HG03439 (cell line): Measurements from ENCODE around the gene PRRT1.

ENCODE experiments used
- ATAC-seq: cut with Tn5 transposase; IDR thresholded peaks from one replicate; pipeline ENCODE4 v1.9.1; 2021; ENCODE audit warnings: mild to moderate bottlenecking, moderate library complexity; ENCODE audit not compliant: unreplicated experiment

Gene PRRT1

GRCh38 chr6:32175711-32176475 is 24.2 kb upstream of the PRRT1 start, which contains the start of gene AGPAT1:
Gene AGPAT1 (minus strand): TSS chr6:32176084. CDS start chr6:32171496, 4,588 bp downstream.
- no peak for ATAC-seq

DNA sequence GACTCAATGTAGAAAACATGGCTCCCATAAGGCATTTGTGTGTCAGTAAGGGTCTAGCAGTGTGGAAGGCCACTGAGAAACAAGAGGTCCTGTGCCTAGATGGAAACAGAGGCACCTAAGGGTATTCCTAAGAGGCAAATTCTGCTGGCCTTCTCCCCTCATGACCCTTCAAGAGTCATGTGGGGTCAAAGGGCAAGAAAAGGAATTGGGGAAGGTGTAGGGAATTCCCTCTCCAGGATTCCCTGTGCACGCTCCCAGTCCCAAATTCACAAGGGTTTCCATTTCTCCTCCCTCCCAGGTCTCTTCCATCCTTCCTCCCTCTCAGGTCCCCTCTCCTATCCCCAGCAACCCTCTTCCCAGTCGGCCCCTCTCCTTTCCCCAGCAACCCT is 23.6 kb upstream of the PRRT1 start:
- ATAC-seq = no peak

DNA sequence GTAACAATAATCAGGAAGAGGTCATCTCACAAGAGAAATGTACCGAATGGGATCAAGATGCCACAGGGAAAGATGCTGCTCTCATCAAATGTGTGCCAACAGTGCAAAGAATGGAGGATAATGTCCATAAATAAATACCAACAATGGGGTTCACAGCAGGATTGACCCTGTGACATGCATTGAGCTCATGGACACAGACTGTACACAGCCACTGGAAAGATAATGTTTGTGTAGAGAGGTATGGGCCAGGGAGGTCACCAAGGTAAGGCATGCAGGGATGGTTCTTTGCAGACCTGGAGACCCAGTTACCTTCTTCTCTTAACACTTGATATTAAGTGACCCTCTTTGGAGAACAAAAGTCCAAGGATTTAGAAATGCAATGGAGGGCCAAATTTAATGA is 22.7 kb upstream of the PRRT1 start:
- no peak for ATAC-seq

GRCh38 chr6:32173051-32173727 is 21.4 kb upstream of the PRRT1 start:
- no peak for ATAC-seq

GRCh38 chr6:32171234-32171633 is 19.5 kb upstream of the PRRT1 start:
- no peak for ATAC-seq

- ATAC-seq = no peak
Observed at GRCh38 chr6:32170294-32170693, 18.6 kb upstream of the PRRT1 start.

DNA sequence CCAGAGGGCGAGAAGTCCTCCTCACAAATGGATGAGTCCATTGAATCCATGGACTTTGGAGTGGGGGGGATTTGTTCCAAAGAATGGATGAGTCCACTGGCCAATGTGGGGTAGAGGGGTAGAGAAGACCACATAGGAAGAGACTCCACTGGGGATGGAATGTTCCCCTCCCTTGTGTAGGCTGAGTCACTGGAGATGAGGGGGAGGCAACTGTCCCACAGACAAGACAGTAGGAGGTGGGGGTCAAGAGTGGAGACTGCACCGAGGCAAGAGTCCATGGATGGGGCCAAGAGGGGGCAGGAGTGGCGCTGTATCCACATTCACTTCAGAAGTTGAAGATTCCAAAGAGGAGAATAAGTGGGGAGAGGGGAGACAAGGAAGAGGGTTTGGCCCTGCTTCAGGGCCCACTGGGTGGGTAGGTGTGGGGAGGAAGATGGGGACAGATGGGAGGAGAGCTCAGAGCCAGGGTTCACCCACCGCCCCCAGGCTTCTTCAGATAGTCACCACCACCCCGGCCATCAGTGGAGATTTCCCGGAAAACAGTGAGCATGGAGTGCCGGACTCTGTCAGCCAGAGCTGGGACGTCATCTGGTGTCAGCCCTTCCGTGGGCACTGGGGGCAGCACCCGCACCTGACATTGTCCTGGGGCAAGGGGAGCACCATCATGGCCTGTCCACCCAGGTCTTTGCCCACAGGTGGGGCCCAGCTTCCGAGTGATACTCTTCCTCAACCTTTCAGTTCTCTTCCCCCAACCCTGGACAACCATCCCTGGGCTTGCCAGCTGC is 17.3 kb upstream of the PRRT1 start:
- no peak for ATAC-seq

DNA sequence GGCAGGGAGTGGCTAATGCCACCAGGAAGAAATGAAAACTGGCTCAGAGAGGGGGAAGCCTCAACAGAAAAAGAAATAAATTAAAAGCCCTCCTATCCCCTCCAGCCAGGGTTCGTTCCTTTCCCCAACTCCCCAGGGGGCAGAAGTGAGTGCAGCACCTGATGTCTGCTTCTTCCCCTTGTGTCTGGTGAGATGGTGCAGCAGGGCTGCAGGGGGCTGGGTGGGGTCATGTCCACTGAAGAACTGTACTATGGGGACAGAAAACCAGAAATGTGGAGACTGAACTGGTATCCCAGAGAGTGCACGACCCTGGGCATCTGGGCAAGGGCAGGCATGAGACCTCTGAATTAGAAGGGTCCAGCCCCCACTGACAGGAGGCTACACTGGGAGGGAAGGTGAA is 16.6 kb upstream of the PRRT1 start:
- no peak for ATAC-seq

DNA sequence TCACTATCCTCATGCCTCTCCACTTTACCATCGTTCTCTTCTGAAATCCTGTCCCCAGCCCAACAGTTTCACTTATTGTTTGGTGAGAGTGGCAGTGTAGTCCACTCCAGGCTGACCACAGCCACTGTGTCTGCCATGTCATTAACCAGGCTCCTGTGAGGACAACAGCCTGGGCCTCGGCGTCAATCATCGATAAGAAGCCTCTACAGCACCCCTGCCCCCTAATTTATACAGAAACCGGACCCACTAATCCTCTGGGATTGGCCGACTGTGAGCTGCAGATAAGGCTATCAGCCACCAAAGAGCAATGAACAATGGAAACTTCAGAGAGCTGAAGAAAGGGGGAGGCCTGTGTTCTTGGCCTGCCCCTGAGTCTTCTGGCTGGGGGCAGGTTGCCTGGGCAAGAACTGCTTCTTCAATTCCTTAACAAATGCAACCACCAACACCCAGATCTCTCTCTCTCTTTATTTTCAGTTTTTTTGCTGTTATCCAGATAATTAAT is 16.1 kb upstream of the PRRT1 start:
- no peak for ATAC-seq

- no peak for ATAC-seq
Observed at GRCh38 chr6:32167154-32167760, 15.5 kb upstream of the PRRT1 start.

- ATAC-seq = no peak
Observed at GRCh38 chr6:32166411-32167061, 14.8 kb upstream of the PRRT1 start.

GRCh38 chr6:32164295-32164694 is 12.6 kb upstream of the PRRT1 start, which contains the start of gene EGFL8:
Gene EGFL8 (plus strand): TSS chr6:32164595. CDS start chr6:32166166, 1,571 bp downstream.
- ATAC-seq = no peak

GRCh38 chr6:32163559-32164258 is 12.0 kb upstream of the PRRT1 start:
- ATAC-seq = no peak

- ATAC-seq = no peak
Observed at GRCh38 chr6:32158052-32158451, 6.3 kb upstream of the PRRT1 start.

- ATAC-seq = no peak
Observed at GRCh38 chr6:32156891-32157290, 5.2 kb upstream of the PRRT1 start.

- peak; percentile 52 for ATAC-seq
Observed at GRCh38 chr6:32154514-32155161, 2.9 kb upstream of the PRRT1 start.

DNA sequence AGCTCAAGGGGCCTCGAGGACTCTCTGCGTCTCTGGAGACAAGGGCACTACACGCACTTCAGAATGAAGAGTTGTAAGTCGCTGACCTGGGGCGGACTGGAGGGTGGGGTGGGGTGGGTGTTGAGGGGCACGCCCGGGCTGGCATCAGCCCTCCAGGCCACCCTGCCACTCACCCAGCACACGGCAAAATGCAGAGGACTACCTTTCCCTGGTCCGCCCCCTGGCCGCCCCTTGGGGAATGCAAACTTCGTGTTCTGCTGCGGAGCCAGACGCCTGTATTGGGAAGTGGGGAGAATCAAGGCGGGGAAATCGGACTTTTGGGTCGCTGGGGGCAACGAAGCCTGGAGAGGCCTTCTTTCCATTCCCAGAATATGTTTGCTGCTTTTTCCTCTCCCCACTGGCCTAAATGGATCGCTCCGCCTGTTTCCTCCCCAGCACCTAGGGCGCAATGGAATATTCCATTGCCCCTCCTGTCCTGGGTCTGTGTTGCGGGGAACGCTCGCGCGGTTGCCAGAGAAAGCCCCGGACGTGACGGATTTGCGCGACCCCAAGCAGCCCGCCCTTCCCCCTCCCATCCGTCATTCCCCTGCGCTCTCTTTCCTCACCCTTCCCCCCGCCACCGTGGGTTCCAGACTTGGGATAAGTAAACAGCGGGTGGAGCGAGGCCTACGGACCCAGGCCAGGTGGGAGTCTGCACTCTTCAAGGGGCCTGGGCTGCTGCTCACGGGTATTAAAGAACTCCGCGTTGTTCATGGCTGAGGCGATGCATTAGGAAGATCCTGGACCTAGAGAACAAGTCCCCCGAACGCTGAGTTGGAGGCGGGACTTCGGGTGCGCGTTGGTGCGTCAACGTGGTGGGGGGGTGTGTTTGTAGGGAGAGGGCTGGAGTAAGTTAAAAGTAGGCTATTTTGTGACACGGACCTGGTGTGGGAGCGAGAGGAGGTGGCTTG is 2.1 kb upstream of the PRRT1 start, which contains the start of gene PPT2:
Gene PPT2 (plus strand): TSS at position 578 of the 950 bp plus-strand sequence. CDS start 454 bp downstream, outside the sequence.
- no peak for ATAC-seq
